GM23338 (cell line): Measurements from ENCODE around the gene BCHE. TPM values are rescaled to one million over a fixed set of nuclear protein-coding genes. Genes with fewer than 3 reads are reported as not detected.

Source experiments
- ATAC-seq: fragments of 200-7000 bp; cut with Tn5 transposase; 3 replicates; pipeline ENCODE4 v1.9.1; 2020
- DNase-seq: peaks from one replicate; pipeline ENCODE4 v3.0.0-alpha.2; 2015; ENCODE audit warnings: low spot score
- H2AFZ ChIP-seq: fragments of 200-600 bp; sonication (generic); 2 replicates; pipeline ENCODE4 v1.8.0; 2016; ENCODE audit warnings: antibody characterized with exemption, mild to moderate bottlenecking, moderate library complexity
- H3F3A ChIP-seq: fragments of 200-600 bp; sonication (generic); replicated peaks from 2 replicates; pipeline ENCODE4 v1.8.0; 2017; ENCODE audit warnings: antibody characterized with exemption, mixed run types, low read depth
- H3K27ac ChIP-seq: fragments of 200-600 bp; sonication (generic); 2 replicates; pipeline ENCODE4 v1.6.1; 2016; ENCODE audit warnings: low read depth
- H3K27me3 ChIP-seq: fragments of 200-600 bp; sonication (generic); 2 replicates; pipeline ENCODE4 v1.8.0; 2016; ENCODE audit warnings: mild to moderate bottlenecking, mixed run types, moderate library complexity; ENCODE audit not compliant: insufficient read depth
- H3K36me3 ChIP-seq: fragments of 200-600 bp; sonication (generic); 2 replicates; pipeline ENCODE4 v1.8.0; 2016; ENCODE audit warnings: mild to moderate bottlenecking; ENCODE audit not compliant: insufficient read depth
- H3K4me1 ChIP-seq: fragments of 200-600 bp; sonication (generic); 2 replicates; pipeline ENCODE4 v1.8.0; 2016; ENCODE audit warnings: mild to moderate bottlenecking, moderate library complexity; ENCODE audit not compliant: insufficient read depth
- H3K4me2 ChIP-seq: fragments of 200-600 bp; sonication (generic); 2 replicates; pipeline ENCODE4 v1.7.1; 2017; ENCODE audit warnings: mixed run types
- H3K4me3 ChIP-seq: fragments of 200-600 bp; sonication (generic); 2 replicates; pipeline ENCODE4 v1.6.1; 2016; ENCODE audit warnings: mixed run types
- H3K79me2 ChIP-seq: fragments of 200-600 bp; sonication (generic); replicated peaks from 2 replicates; pipeline ENCODE4 v1.8.0; 2017; ENCODE audit warnings: mild to moderate bottlenecking; ENCODE audit not compliant: insufficient read depth
- H3K9me2 ChIP-seq: fragments of 200-600 bp; sonication (generic); 2 replicates; pipeline ENCODE4 v1.8.0; 2017; ENCODE audit not compliant: insufficient read depth
- H4K20me1 ChIP-seq: fragments of 200-600 bp; sonication (generic); replicated peaks from 2 replicates; pipeline ENCODE4 v1.8.0; 2017; ENCODE audit warnings: mild to moderate bottlenecking; ENCODE audit not compliant: insufficient read depth
- H3K27ac Mint-ChIP-seq: 2 replicates; pipeline ENCODE4 v1.8.0; 2020; ENCODE audit warnings: inconsistent platforms, mild to moderate bottlenecking, moderate library complexity, mixed read lengths
- H3K27me3 Mint-ChIP-seq: 3 replicates; pipeline ENCODE4 v1.8.0; 2022; ENCODE audit warnings: low read depth, mild to moderate bottlenecking, moderate library complexity, mixed read lengths, inconsistent platforms; ENCODE audit not compliant: insufficient read depth, poor library complexity
- H3K36me3 Mint-ChIP-seq: 3 replicates; pipeline ENCODE4 v1.8.0; 2021; ENCODE audit warnings: low read depth, mild to moderate bottlenecking, inconsistent platforms, moderate library complexity, mixed read lengths
- H3K4me1 Mint-ChIP-seq: 3 replicates; pipeline ENCODE4 v1.8.0; 2020; ENCODE audit warnings: mild to moderate bottlenecking, inconsistent platforms, mixed read lengths
- H3K4me3 Mint-ChIP-seq: 3 replicates; pipeline ENCODE4 v1.8.0; 2021; ENCODE audit warnings: moderate library complexity, mild to moderate bottlenecking, inconsistent platforms, mixed read lengths
- H3K9me3 Mint-ChIP-seq: 3 replicates; pipeline ENCODE4 v1.8.0; 2020; ENCODE audit warnings: moderate library complexity, mild to moderate bottlenecking, inconsistent platforms, mixed read lengths
- CREB1 ChIP-seq: fragments of 250-450 bp; sonication (Bioruptor Pico); IDR thresholded peaks from 2 replicates; pipeline ENCODE4 v1.5.0; 2020; ENCODE audit warnings: low read depth, mild to moderate bottlenecking, moderate library complexity
- CTCF ChIP-seq, 2 experiments: fragments of 200-600 bp in 1 of 2; sonication (generic) in 1 of 2; conservative IDR thresholded peaks; 2 replicates each; pipeline versions ENCODE4 v1.5.1 to v1.6.1; 2016 to 2017; ENCODE audit warnings: antibody characterized with exemption in 2 of 2, low read depth in 2 of 2, mild to moderate bottlenecking in 2 of 2, moderate library complexity in 1 of 2
- ETS1 ChIP-seq: IDR thresholded peaks from 2 replicates; pipeline ENCODE4 v1.6.1; 2016; ENCODE audit warnings: antibody characterized with exemption
- EZH2 ChIP-seq: fragments of 200-600 bp; sonication (generic); IDR thresholded peaks from one replicate; pipeline ENCODE4 v1.8.0; 2017; ENCODE audit warnings: antibody characterized with exemption, mild to moderate bottlenecking, low read depth; ENCODE audit not compliant: unreplicated experiment
- EZH2phosphoT487 ChIP-seq: fragments of 200-600 bp; sonication (generic); IDR thresholded peaks from one replicate; pipeline ENCODE4 v1.8.1; 2018; ENCODE audit warnings: antibody characterized with exemption; ENCODE audit not compliant: unreplicated experiment
- NANOG ChIP-seq: IDR thresholded peaks from 2 replicates; pipeline ENCODE4 v1.6.1; 2016; ENCODE audit warnings: antibody characterized with exemption, borderline replicate concordance
- POLR2AphosphoS5 ChIP-seq: IDR thresholded peaks from 2 replicates; pipeline ENCODE4 v1.6.1; 2016; ENCODE audit warnings: antibody characterized with exemption, low read depth
- REST ChIP-seq: IDR thresholded peaks from one replicate; pipeline ENCODE4 v1.6.1; 2018; ENCODE audit warnings: antibody characterized with exemption; ENCODE audit not compliant: unreplicated experiment
- STAT1 ChIP-seq: IDR thresholded peaks from one replicate; pipeline ENCODE4 v1.6.1; 2016; ENCODE audit warnings: antibody characterized with exemption; ENCODE audit not compliant: unreplicated experiment
- ZNF114 ChIP-seq: fragments of 250-450 bp; sonication (Bioruptor Pico); IDR thresholded peaks from 2 replicates; pipeline ENCODE4 v1.5.0; 2020; ENCODE audit warnings: mild to moderate bottlenecking, moderate library complexity
- ZNF331 ChIP-seq: fragments of 250-450 bp; sonication (Bioruptor Pico); IDR thresholded peaks from 2 replicates; pipeline ENCODE4 v1.5.0; 2020; ENCODE audit warnings: low read depth, mild to moderate bottlenecking, moderate library complexity
- ZNF462 ChIP-seq: fragments of 250-450 bp; sonication (Bioruptor Pico); IDR thresholded peaks from 2 replicates; pipeline ENCODE4 v1.5.0; 2020; ENCODE audit warnings: mild to moderate bottlenecking, moderate library complexity
- polyA plus RNA-seq: library from polyadenylated mRNA; unstranded; fragments of >200 nt; fragmentation: Nextera tagmentation; extraction: Ambion mirVana; gene quantifications from 2 replicates; pipeline ENCODE4 v1.2.1, GENCODE V29; 2016
- total RNA-seq: library from RNA; depleted of rRNA; stranded (reverse); fragments of >200 nt; shearing (Covaris generic); gene quantifications from 2 replicates; pipeline ENCODE4 v1.2.3, GENCODE V29; 2014

The BCHE gene
- total and polyA plus RNA-seq, 2 experiments from 2014 or later, result 0.73 to 1.1 TPM

- Histone ChIP-seq H3K36me3 (no peaks in the 10 kb centered on the region), H3F3A (no peaks in the 10 kb centered on the region), H3K79me2 (no peaks in the 10 kb centered on the region), H3K27me3 (no peaks in the 10 kb centered on the region), H2AFZ (no peak overlapping the region), H3K4me1 (no peaks in the 10 kb centered on the region), H3K27ac (no peak overlapping the region), H3K4me2 (no peak overlapping the region), H4K20me1 (no peaks in the 10 kb centered on the region), H3K4me3 (no peak overlapping the region), H3K9me2 (peaks cover 3% of the 10 kb centered on the region; the same call in 1 of the 2 replicates)
- TF ChIP-seq STAT1 (no peak), REST (no peak), CTCF (conservative IDR thresholded peaks at IDR 0.05; ENCODE audit: low read depth in 2 of 2) (no peak), EZH2 (no peak), ETS1 (no peak), EZH2phosphoT487 (no peak), CREB1 (CRISPR knock-in tag) (no peak), NANOG (no peak), ZNF114 (CRISPR knock-in tag) (no peak), ZNF462 (CRISPR knock-in tag) (no peak), ZNF331 (CRISPR knock-in tag) (no peak), POLR2AphosphoS5 (no peak)
- H3K9me3 Mint-ChIP-seq, result no peaks in the 10 kb centered on the region
- H3K36me3 Mint-ChIP-seq, result no peaks in the 10 kb centered on the region
- H3K27ac Mint-ChIP-seq, result no peak overlapping the region
- H3K27me3 Mint-ChIP-seq, result no peaks in the 10 kb centered on the region
- no peaks in the 10 kb centered on the region for H3K4me1 Mint-ChIP-seq
- H3K4me3 Mint-ChIP-seq, result no peak overlapping the region
- ATAC-seq (no peak), DNase-seq (peak; percentile 7)
These were observed 58.8 kb downstream of the BCHE start for GRCh38 chr3:165778456-165778855.
